Lung microvascular endothelial cell (primary cell): ENCODE measurements around the gene POLR1D. TPM values are rescaled to one million over a fixed set of nuclear protein-coding genes. Genes with fewer than 3 reads are reported as not detected.

Experiments
- DNase-seq, 2 donors: peaks; one replicate each; pipeline versions ENCODE4 v3.0.0 to v3.0.0-alpha.2; 2010; ENCODE audit warnings: low read depth in 2 of 2
- total RNA-seq: library from RNA; depleted of rRNA; stranded (reverse); fragments of >200 nt; gene quantifications from 2 replicates; pipeline ENCODE4 v1.2.1, GENCODE V29; 2014

Gene POLR1D
- total RNA-seq, 1 donor from 2014 or later, result 86.1 TPM

- DNase-seq, result peak; percentile 25 to 34
These were observed 16.8 kb downstream of the POLR1D start for GRCh38 chr13:27638521-27638920.

DNA sequence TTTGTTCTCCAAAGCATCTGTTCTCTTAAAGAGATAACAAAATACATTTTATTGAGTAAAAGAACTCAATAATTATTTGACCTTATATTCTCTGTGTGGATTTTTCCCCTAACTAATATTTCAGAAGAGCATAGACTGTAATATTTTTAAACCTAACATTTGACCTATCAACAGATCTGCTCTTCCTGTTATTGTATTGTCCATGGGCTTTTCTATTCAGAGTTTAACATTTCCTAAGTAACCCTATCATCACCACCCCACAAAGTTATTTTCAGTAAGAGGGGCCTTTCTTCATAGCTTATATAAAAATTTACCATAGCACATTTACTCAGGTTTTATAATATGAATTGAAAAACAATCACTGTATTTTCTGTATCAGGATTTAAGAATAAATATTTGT lies 17.5 kb downstream of the POLR1D start:
- peak; percentile 35 to 61 for DNase-seq

- DNase-seq, result peak in 1 of 2 donors; percentile 12
These were observed 20.2 kb downstream of the POLR1D start for GRCh38 chr13:27641711-27642502.

GRCh38 chr13:27643334-27644132 lies 21.8 kb downstream of the POLR1D start:
- DNase-seq, result no peak

GRCh38 chr13:27644302-27644701 lies 22.6 kb downstream of the POLR1D start:
- DNase-seq, result peak in 1 of 2 donors; percentile 46

GRCh38 chr13:27650312-27650711 lies 28.6 kb downstream of the POLR1D start:
- DNase-seq, result no peak

DNA sequence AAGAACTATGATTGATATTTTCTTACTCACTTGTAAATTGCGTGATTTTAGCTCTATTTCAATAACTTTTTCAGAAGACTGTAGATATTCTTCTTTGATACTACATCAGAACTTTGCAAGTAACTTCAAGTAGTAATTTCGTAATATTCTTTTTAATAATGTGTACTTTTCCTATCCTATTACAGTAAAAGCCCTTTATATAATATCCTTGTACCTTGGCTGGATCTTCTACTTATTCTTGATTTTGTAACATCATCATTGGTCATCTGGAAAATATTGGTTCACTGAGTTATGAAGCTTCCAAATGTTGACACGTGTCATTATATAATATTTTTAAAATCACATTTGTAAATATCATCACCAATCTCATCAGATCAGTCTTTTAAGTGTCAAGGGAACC lies 32.4 kb downstream of the POLR1D start:
- no peak for DNase-seq

DNA sequence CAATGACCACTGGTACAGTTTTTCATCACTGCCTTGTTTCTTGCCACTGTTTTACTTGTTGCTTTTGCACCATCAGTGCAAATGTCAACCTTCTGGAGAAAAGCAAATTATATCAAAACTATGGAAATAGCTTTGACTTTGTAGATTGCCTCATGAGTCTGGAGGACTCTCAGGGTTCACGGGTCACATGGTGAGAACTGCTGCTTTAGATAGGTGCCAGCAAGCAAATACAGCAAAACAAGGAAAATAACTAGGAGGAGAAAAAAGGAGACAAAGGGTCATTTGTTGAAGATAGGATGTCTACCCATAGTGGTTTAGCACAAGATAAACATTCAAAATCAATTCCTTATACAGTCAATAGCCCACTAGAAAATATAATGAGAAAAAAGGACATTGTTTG lies 33.1 kb downstream of the POLR1D start:
- DNase-seq, result no peak

DNA sequence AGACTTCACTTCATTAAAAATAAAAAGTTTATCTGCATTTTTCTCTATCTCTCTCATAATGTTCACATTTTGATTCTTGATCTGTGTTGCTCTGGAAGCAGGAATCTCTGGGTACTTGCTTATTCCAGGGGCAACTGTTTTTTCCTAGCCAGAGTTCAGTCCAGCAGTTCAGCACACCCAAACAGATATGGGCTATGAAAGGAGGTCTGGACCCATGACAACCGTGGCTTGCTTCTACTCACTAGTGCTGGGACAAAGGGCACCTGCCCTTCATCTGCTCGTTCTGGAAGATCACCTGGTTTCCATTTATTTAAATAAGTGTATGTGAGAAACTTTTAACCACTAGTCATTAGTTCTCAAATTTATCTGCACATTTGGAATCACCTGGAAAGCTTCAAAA lies 36.0 kb downstream of the POLR1D start:
- no peak for DNase-seq

DNA sequence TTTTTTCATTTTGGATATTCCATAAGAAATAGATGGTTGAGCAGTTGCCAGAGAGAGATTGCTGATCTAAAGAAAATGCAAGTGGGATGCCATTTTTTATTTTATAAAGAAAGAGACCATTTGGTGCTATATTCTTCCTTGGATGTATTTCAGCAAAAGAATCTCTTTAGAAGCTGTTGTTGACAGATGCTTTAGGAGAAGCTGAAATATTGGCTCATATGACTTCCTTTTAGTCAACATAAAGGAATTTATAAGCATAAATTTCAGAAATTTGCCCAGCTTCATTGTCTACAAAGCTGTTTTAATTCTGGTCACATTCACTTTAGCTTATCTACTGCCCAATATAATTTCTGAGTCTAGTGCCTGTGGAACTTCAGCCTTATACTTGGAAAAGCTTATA lies 36.9 kb downstream of the POLR1D start:
- DNase-seq, result peak in 1 of 2 donors; percentile 56

GRCh38 chr13:27659145-27659865 lies 37.6 kb downstream of the POLR1D start:
- no peak for DNase-seq

- no peak for DNase-seq
These were observed 38.8 kb downstream of the POLR1D start for GRCh38 chr13:27660511-27660910.

- DNase-seq, result no peak
These were observed 39.3 kb downstream of the POLR1D start for GRCh38 chr13:27661017-27661416.

- DNase-seq, result no peak
These were observed 41.2 kb downstream of the POLR1D start for GRCh38 chr13:27662738-27663470.

- DNase-seq, result no peak
These were observed 42.3 kb downstream of the POLR1D start for GRCh38 chr13:27663947-27664346.

DNA sequence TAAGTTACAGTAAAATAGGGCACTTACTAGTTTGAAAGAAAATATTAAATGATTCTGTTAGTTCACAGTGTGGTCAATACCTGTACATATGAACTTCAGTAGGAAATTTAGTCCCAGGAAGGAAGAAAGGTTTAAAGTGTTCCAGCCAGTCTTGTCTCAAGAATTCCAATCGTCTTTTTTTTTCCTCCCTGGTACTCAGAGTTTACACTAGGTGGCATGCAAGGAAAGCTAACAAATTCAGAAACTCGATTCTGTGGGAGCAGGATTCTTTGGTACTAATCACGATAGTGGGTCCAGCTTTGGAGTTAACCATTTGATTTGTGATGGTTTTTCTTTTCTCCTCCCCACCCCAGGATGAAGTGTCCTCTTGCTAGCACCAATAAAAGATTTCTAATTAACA lies 43.6 kb downstream of the POLR1D start:
- DNase-seq, result peak in 1 of 2 donors; percentile 7

- no peak for DNase-seq
These were observed 44.1 kb downstream of the POLR1D start for GRCh38 chr13:27665761-27666160.

GRCh38 chr13:27666951-27667350 lies 45.3 kb downstream of the POLR1D start:
- no peak for DNase-seq

DNA sequence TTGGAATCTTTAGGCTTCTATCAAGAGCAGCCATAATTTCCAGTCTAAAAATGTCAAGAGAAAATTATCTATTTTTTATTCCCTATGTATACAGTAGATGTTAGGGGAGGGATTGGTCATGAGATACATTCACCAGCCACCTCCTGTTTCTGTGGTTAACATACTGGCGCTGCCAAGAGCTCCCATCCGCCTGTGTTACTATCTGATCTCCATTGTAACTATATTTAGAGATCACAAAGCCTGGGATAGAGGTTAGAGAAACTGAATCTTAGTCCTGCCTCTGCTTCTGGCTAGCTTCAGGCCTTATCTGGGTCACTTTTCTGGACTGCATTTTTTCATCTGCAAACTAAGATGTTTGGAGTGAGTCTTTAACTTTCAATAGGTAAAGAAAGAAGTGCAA lies 46.3 kb downstream of the POLR1D start:
- DNase-seq, result no peak

DNA sequence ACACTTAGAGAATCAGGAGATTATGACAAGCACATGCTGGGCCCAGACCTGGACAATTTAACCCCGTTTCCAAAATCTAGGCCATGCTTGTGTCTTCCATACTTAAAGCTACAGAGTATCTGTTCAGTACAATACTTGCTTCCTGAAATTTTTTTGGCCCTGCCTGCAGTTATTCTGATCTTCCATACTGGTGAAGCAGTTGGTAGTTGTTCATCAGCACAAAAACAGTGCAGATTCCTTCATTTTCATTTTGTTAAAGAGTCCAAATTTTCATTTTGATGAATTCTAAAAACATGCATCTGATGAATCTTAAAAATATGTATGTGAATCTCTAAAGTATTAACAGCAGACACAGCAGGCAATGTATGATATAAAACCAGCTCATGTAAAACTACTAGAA lies 49.2 kb downstream of the POLR1D start:
- DNase-seq, result no peak

- no peak for DNase-seq
These were observed 50.3 kb downstream of the POLR1D start for GRCh38 chr13:27672025-27672424.
